ENCODE measurements around the gene CHMP4A.

DNA sequence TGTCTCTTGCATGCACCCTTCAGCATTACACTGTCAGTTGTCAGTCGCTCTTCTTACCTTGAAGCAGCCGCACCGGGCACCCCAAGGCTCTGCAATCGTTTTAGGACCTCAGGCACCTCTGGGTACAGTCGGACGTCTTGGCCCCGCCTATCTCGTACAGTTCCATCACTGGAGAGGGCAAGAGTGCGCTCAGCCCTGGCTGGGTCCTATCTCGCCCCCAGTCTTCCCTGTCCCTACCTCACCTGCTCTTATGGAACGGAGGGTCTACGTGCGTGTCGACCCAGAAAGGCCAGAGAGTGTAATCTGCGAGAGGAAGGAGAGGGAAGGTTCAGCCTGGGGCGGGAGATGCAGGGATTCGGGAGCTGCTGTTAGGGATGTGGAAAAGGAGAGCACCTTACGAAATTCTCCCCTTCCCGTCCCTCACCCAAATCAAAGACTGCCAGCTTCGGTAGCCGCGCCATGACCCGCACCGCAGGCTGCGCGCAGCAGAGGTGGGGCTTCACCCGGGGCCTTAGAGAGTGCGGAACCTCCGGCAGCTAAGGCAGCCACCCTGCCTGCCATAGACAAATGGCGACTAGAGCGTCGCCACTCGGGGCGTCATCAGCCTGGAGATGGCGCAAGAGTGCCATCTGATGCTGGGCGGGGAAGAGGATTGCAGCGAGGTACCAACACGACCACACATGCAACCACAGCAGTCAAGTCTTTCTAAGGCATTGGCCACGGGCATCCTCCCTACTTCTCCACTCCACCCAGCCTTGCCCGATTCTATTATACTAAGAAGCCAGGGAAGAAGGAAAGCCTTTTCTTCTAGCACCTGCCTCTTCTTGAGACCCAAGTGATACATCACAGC, 2.4 kb upstream of the CHMP4A start, which contains the start of gene MDP1:
- TF ChIP-seq EZH2 (IDR thresholded peaks at IDR 0.05; ENCODE audit: low read depth), result no peak
- TF ChIP-seq, protein P1, sequence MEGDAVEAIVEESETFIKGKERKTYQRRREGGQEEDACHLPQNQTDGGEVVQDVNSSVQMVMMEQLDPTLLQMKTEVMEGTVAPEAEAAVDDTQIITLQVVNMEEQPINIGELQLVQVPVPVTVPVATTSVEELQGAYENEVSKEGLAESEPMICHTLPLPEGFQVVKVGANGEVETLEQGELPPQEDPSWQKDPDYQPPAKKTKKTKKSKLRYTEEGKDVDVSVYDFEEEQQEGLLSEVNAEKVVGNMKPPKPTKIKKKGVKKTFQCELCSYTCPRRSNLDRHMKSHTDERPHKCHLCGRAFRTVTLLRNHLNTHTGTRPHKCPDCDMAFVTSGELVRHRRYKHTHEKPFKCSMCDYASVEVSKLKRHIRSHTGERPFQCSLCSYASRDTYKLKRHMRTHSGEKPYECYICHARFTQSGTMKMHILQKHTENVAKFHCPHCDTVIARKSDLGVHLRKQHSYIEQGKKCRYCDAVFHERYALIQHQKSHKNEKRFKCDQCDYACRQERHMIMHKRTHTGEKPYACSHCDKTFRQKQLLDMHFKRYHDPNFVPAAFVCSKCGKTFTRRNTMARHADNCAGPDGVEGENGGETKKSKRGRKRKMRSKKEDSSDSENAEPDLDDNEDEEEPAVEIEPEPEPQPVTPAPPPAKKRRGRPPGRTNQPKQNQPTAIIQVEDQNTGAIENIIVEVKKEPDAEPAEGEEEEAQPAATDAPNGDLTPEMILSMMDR (conservative IDR thresholded peaks at IDR 0.05), result no peak
